Epidermal melanocyte (primary cell): ENCODE results near the gene LRRC9.

ENCODE experiments used
- DNase-seq: peaks from one replicate; pipeline ENCODE4 v3.0.0; 2011; ENCODE audit warnings: low spot score; ENCODE audit not compliant: insufficient read length

LRRC9 gene

GRCh38 chr14:60107477-60107876 is 187.5 kb downstream of the LRRC9 start:
- DNase-seq, result no peak

- no peak for DNase-seq
Measured at GRCh38 chr14:60111732-60112131, 191.8 kb downstream of the LRRC9 start.
